CD8-positive, alpha-beta memory T cell (primary cell): Measurements from ENCODE around the gene TMEM238. TPM values are rescaled to one million over a fixed set of nuclear protein-coding genes. Genes with fewer than 3 reads are reported as not detected.
"Not testable (repeated sequence)": the region's sequence is repeated elsewhere in the genome, so short reads cannot be mapped to it uniquely, and the experiment has no call there.

Experiments used
- CTCF ChIA-PET: fragments of 350-600 bp; sonication (Branson Sonifier 250); formaldehyde crosslinking; loops from one replicate; lab custom pipeline; 2021; ENCODE audit warnings: antibody characterized with exemption; lab: Charles Lee
- POLR2A ChIA-PET: fragments of 350-600 bp; sonication (Branson Sonifier 250); formaldehyde crosslinking; loops from one replicate; lab custom pipeline; 2021; ENCODE audit warnings: antibody characterized with exemption; lab: Charles Lee
- DNase-seq, 5 donors: peaks; one replicate each; pipeline versions ENCODE4 v3.0.0 to v3.0.0-alpha.2; 2020 to 2022; ENCODE audit warnings: mixed read lengths in 1 of 5
- H3K27ac ChIP-seq: one replicate; pipeline ENCODE4 v1.7.0; 2013; ENCODE audit warnings: low read depth, mild to moderate bottlenecking, low read length, moderate library complexity
- H3K27me3 ChIP-seq: 2 replicates; pipeline ENCODE4 v1.7.0; 2013; ENCODE audit warnings: low read length, mild to moderate bottlenecking; ENCODE audit not compliant: insufficient read depth, poor library complexity, severe bottlenecking
- H3K36me3 ChIP-seq: 2 replicates; pipeline ENCODE4 v1.7.0; 2013; ENCODE audit warnings: mild to moderate bottlenecking, low read length, moderate library complexity; ENCODE audit not compliant: insufficient read depth
- H3K4me1 ChIP-seq: 2 replicates; pipeline ENCODE4 v1.7.0; 2013; ENCODE audit warnings: mild to moderate bottlenecking, low read length, moderate library complexity; ENCODE audit not compliant: insufficient read depth
- H3K4me3 ChIP-seq: 2 replicates; pipeline ENCODE4 v1.7.0; 2013; ENCODE audit warnings: mild to moderate bottlenecking, low read length
- H3K9me3 ChIP-seq: 2 replicates; pipeline ENCODE4 v1.7.0; 2013; ENCODE audit warnings: mild to moderate bottlenecking, low read length
- H3K27ac Mint-ChIP-seq, 8 donors: one replicate each; pipeline ENCODE4 v1.8.0; 2020 to 2021; ENCODE audit warnings: mixed read lengths in 8 of 8, mild to moderate bottlenecking in 6 of 8, inconsistent platforms in 3 of 8, moderate library complexity in 3 of 8
- H3K27me3 Mint-ChIP-seq, 2 donors: one replicate each; pipeline ENCODE4 v1.8.0; 2020 to 2021; ENCODE audit warnings: mixed read lengths in 2 of 2, mild to moderate bottlenecking in 1 of 2, moderate library complexity in 1 of 2
- H3K36me3 Mint-ChIP-seq, 3 donors: one replicate each; pipeline ENCODE4 v1.8.0; 2020 to 2021; ENCODE audit warnings: mixed read lengths in 3 of 3, inconsistent platforms in 1 of 3, mild to moderate bottlenecking in 1 of 3
- H3K4me1 Mint-ChIP-seq, 3 donors: one replicate each; pipeline ENCODE4 v1.8.0; 2020 to 2021; ENCODE audit warnings: mixed read lengths in 3 of 3, inconsistent platforms in 1 of 3, mild to moderate bottlenecking in 1 of 3
- H3K4me3 Mint-ChIP-seq, 7 donors: one replicate each; pipeline ENCODE4 v1.8.0; 2020 to 2021; ENCODE audit warnings: mixed read lengths in 7 of 7, mild to moderate bottlenecking in 6 of 7, moderate library complexity in 4 of 7, inconsistent platforms in 2 of 7
- H3K9me3 Mint-ChIP-seq, 5 donors: one replicate each; pipeline ENCODE4 v1.8.0; 2020 to 2022; ENCODE audit warnings: mixed read lengths in 5 of 5, mild to moderate bottlenecking in 3 of 5, moderate library complexity in 2 of 5, inconsistent platforms in 1 of 5
- polyA plus RNA-seq: library from polyadenylated mRNA; unstranded; fragments of 300-500 nt; fragmentation: Illumina TruSeq; gene quantifications from one replicate; pipeline ENCODE4 v1.2.3, GENCODE V29; 2021
- total RNA-seq, 2 experiments: library from RNA; stranded (reverse); gene quantifications; one replicate each; pipeline ENCODE4 v1.2.3, GENCODE V29; 2021

The TMEM238 gene
- total and polyA plus RNA-seq, 3 experiments from 2014 or later: 1.9 to 14.1 (median 13.3) TPM

DNA sequence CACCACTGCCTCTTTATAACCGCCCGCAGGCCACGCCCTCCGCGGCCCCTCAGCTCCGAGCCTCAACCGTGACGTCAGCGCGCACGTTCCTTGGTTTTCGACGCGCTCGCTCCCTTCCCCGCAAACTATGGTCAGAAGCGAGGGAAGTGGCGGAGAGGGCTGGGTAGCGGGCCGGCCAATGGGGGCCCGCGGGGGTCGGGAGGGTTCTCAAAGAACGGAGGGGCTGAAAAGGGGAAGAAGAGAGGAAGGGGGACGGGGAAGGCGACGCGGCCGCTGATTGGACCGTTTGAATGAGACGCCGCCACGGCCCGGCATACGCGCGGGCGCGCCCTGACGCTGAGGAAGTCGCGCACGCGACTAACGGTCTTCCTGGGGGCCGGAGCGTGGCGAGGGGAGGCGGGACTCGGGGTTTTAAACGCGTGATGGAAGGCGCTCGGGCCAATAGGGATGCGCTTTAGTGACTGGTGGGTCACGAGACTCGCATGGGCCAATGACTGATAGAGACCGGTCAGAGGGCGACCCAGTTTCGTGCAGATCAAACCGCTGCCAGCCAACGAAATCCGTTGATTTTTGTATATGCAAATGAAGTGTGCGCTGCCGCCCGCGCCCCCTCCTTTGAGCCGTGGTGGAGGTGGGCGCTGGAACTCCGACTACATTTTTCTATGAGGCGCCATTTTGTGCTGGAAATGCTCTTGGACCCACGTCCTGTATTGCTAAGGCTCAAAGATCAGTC is 23.9 kb upstream of the TMEM238 start:
- Histone ChIP-seq H3K4me3 (peak overlapping the region; percentile 79), H3K4me1 (peaks cover 22% of the 10 kb centered on the region), H3K27me3 (no peaks in the 10 kb centered on the region), H3K9me3 (no peaks in the 10 kb centered on the region), H3K36me3 (peaks cover 16% of the 10 kb centered on the region), H3K27ac (peak overlapping the region; percentile 99)
- ChIA-PET POLR2A (interaction anchor here (0.6 to 2.8 kb wide), 19 partner anchors 8 to 345 kb away, joined by 3 to 20 read pairs (median 7); partner anchors contain the start of genes FIZ1, HSPBP1, ISOC2 and KMT5C), CTCF (no interaction called here)
- Mint-ChIP-seq H3K27me3 (peaks cover 0 to 2% of the 10 kb centered on the region in 2 donors), H3K4me1 (peaks cover 29 to 41% (median 38%) of the 10 kb centered on the region in 3 donors), H3K9me3 (peaks cover 0 to 4% (median 0%) of the 10 kb centered on the region in 5 donors), H3K36me3 (peaks cover 8 to 38% (median 22%) of the 10 kb centered on the region in 3 donors), H3K27ac (peak overlapping the region; percentile 98 to 100 (median 99)), H3K4me3 (peak overlapping the region; percentile 89 to 96 (median 94))
- peak; percentile 96 to 98 (median 98) for DNase-seq

DNA sequence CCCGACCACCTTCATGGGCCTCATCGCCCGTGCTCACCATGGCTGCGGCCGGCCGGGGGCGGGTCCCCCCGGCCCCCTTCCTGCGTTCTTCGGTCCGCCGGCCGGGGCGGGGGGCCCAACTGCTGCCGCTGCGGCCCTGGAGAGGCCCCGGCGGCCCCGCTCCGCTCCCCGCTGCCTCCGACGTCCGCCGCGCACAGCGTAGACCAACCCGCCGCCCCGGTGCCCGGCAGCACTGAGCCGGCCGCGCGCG is 23.4 kb upstream of the TMEM238 start, which contains the start of gene UBE2S:
TSS of gene UBE2S (minus strand) at position 239 of the 250 bp plus-strand sequence. CDS start at position 40, 199 bp downstream.
- CTCF ChIA-PET, H3K27me3 Mint-ChIP-seq, DNase-seq, H3K9me3 ChIP-seq, H3K9me3 Mint-ChIP-seq, H3K27me3 ChIP-seq: not testable (repeated sequence)
- peak within 1 kb of the TSS; percentile 79 for H3K4me3 ChIP-seq
- H3K27ac ChIP-seq: peak within 1 kb of the TSS; percentile 99
- Mint-ChIP-seq H3K36me3 (peaks cover 8 to 43% (median 22%) of the 10 kb centered on the region in 3 donors), H3K4me3 (peak within 1 kb of the TSS; percentile 89 to 96 (median 94)), H3K27ac (peak within 1 kb of the TSS; percentile 98 to 100 (median 99)), H3K4me1 (peaks cover 29 to 41% (median 38%) of the 10 kb centered on the region in 3 donors)
- peaks cover 21% of the 10 kb centered on the region for H3K36me3 ChIP-seq
- peaks cover 22% of the 10 kb centered on the region for H3K4me1 ChIP-seq
- POLR2A ChIA-PET: interaction anchor here (0.6 to 2.8 kb wide), 18 partner anchors 8 to 345 kb away, joined by 3 to 20 read pairs (median 7); partner anchors contain the start of genes FIZ1, HSPBP1, ISOC2 and KMT5C

DNA sequence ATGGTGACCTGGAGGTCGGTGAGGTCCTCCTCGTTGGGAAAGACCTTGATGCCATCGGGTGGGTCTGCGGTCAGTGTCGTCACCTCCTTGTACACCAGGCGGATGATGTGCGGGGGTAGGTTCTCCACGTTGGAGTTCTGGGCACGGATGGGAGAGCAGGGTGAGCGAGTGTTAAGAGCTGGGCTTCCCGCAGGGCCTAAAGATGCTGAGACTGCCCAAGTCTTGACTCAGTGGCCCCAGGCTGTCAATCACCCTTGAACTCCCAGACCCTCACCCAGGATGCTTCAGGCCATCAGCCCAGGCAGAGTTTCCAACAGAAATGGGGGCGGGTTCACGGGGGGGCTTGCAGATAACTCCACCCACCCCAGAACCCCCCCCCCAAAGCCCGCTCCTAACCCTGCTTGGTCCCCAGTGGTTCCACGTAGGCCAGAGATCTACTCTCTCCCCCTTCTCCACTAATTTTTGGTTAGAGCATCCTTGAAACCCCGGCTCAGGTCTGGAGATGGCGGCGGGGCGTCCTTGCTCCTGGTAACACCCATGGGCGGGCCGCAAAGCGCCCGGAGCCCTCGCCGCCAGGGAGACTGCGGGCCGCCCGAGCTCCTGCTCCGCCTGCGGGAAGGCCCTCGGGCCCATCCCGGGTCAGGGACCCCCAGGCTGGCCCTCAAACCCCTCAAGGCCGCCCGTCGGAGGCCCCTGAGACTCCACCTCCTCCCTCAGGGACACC is 22.9 kb upstream of the TMEM238 start:
- Mint-ChIP-seq H3K36me3 (peaks cover 10 to 48% (median 22%) of the 10 kb centered on the region in 3 donors), H3K27me3 (peaks cover 0 to 2% of the 10 kb centered on the region in 2 donors), H3K9me3 (peaks cover 0 to 4% (median 0%) of the 10 kb centered on the region in 5 donors), H3K4me1 (peaks cover 29 to 41% (median 38%) of the 10 kb centered on the region in 3 donors), H3K27ac (peak overlapping the region; percentile 84 to 99 (median 90)), H3K4me3 (peak overlapping the region; percentile 82 to 96 (median 85))
- peak in 2 of 5 donors; percentile 24 to 30 for DNase-seq
- POLR2A ChIA-PET: interaction anchor here (0.7 to 2.8 kb wide), 16 partner anchors 7 to 226 kb away, joined by 3 to 20 read pairs (median 7); partner anchors contain the start of genes FIZ1, HSPBP1, ISOC2 and KMT5C
- peaks cover 25% of the 10 kb centered on the region for H3K36me3 ChIP-seq
- peak overlapping the region; percentile 99 for H3K27ac ChIP-seq
- CTCF ChIA-PET: interaction anchor here (1.0 kb wide), 1 partner anchor 17 kb away, joined by 3 read pairs; no protein-coding TSS in a partner anchor
- H3K4me3 ChIP-seq: peak overlapping the region; percentile 79
- no peaks in the 10 kb centered on the region for H3K9me3 ChIP-seq
- H3K27me3 ChIP-seq: no peaks in the 10 kb centered on the region
- peaks cover 22% of the 10 kb centered on the region for H3K4me1 ChIP-seq

DNA sequence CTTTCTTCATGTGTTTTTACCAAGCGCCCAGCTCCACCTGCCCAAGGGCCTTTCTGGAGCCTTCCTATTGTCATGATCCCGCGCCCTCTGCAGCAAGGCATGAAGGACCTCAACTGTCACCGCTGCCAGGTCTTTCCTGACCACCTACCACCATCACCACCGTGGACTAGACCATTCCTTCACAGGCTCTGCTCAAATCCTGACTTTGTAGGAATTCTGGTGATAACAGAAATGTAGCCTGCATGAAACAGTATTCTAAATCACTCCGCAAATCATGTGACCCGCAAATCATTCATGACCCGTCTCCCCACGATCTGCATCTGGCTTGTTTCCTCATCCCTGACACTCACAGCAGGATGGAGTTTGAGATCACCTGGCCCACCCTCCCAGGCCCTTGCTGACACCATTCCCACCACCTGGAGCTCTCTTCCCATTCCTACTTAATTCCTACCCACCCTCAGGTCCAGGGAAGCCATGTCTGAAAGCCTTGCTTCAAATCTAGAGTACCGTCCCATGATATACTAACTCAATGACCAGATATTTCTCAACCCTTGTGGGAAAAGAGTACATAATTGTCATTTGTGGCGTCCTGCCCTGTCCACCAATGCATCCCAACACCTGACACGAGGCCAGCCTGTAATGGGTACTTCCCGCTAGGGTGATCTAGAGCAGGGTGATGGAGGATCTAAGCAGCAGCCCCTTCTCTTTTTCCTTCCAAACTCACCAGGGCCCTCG is 22.2 kb upstream of the TMEM238 start:
- Mint-ChIP-seq H3K4me1 (peaks cover 29 to 41% (median 38%) of the 10 kb centered on the region in 3 donors), H3K27ac (peak overlapping the region; percentile 84 to 99 (median 90)), H3K27me3 (peaks cover 0 to 2% of the 10 kb centered on the region in 2 donors), H3K9me3 (peaks cover 0 to 4% (median 0%) of the 10 kb centered on the region in 5 donors), H3K36me3 (peaks cover 12 to 52% (median 22%) of the 10 kb centered on the region in 3 donors), H3K4me3 (peak overlapping the region; percentile 82 to 96 (median 85))
- ChIA-PET CTCF (interaction anchor here (1.0 kb wide), 1 partner anchor 17 kb away, joined by 3 read pairs; no protein-coding TSS in a partner anchor), POLR2A (interaction anchor here (1.0 to 2.8 kb wide), 5 partner anchors 17 to 55 kb away, joined by 3 to 14 read pairs (median 7); partner anchors contain the start of genes ISOC2, RPL28 and TMEM238)
- Histone ChIP-seq H3K4me3 (peak overlapping the region; percentile 79), H3K36me3 (peaks cover 30% of the 10 kb centered on the region), H3K4me1 (peaks cover 22% of the 10 kb centered on the region), H3K27ac (peak overlapping the region; percentile 99), H3K9me3 (no peaks in the 10 kb centered on the region), H3K27me3 (no peaks in the 10 kb centered on the region)
- DNase-seq: no peak

DNA sequence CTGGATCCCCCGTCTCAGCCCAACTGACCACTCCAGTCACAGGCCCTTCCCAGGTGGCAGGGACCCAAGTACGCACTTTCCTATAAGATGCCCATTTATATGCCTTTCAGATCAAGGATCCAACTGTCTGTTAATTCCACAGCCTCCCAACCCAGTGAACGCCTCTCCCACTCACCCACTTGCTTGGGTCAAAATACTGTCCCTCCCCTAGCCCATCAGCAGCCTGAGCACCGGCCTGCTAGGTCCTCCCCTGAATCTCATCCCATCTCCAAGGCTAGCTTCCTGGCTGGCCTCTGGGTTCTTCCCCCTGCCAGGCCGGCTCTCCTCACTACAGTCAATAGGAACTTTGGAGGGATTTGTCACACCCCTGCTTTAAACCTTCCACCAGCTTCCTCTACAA is 21.5 kb upstream of the TMEM238 start:
- no peaks in the 10 kb centered on the region for H3K9me3 ChIP-seq
- POLR2A ChIA-PET: interaction anchor here (1.0 to 2.8 kb wide), 4 partner anchors 16 to 56 kb away, joined by 3 to 12 read pairs (median 6); partner anchors contain the start of genes ISOC2, RPL28 and TMEM238
- no peaks in the 10 kb centered on the region for H3K27me3 ChIP-seq
- Mint-ChIP-seq H3K36me3 (peaks cover 12 to 58% (median 22%) of the 10 kb centered on the region in 3 donors), H3K27me3 (peaks cover 0 to 2% of the 10 kb centered on the region in 2 donors), H3K27ac (peak overlapping the region in 6 of 8 donors; percentile 45 to 99 (median 88)), H3K4me1 (peaks cover 29 to 41% (median 38%) of the 10 kb centered on the region in 3 donors), H3K4me3 (peak overlapping the region; percentile 82 to 96 (median 85)), H3K9me3 (peaks cover 0 to 4% (median 0%) of the 10 kb centered on the region in 5 donors)
- CTCF ChIA-PET: interaction anchor here (1.0 kb wide), 1 partner anchor 16 kb away, joined by 3 read pairs; no protein-coding TSS in a partner anchor
- no peak overlapping the region for H3K4me3 ChIP-seq
- peaks cover 22% of the 10 kb centered on the region for H3K4me1 ChIP-seq
- H3K36me3 ChIP-seq: peaks cover 30% of the 10 kb centered on the region
- DNase-seq: no peak
- peak overlapping the region; percentile 99 for H3K27ac ChIP-seq

GRCh38 chr19:55402509-55402908 is 18.4 kb upstream of the TMEM238 start:
- Mint-ChIP-seq H3K4me3 (no peak overlapping the region), H3K4me1 (peaks cover 22 to 32% (median 32%) of the 10 kb centered on the region in 3 donors), H3K9me3 (no peaks in the 10 kb centered on the region), H3K27me3 (peaks cover 0 to 2% of the 10 kb centered on the region in 2 donors), H3K27ac (no peak overlapping the region), H3K36me3 (peaks cover 10 to 59% (median 15%) of the 10 kb centered on the region in 3 donors)
- Histone ChIP-seq H3K9me3 (no peaks in the 10 kb centered on the region), H3K36me3 (peaks cover 35% of the 10 kb centered on the region), H3K4me3 (no peak overlapping the region), H3K4me1 (peaks cover 16% of the 10 kb centered on the region), H3K27me3 (no peaks in the 10 kb centered on the region), H3K27ac (no peak overlapping the region)
- CTCF ChIA-PET: no interaction called here
- POLR2A ChIA-PET: no interaction called here
- DNase-seq: no peak

DNA sequence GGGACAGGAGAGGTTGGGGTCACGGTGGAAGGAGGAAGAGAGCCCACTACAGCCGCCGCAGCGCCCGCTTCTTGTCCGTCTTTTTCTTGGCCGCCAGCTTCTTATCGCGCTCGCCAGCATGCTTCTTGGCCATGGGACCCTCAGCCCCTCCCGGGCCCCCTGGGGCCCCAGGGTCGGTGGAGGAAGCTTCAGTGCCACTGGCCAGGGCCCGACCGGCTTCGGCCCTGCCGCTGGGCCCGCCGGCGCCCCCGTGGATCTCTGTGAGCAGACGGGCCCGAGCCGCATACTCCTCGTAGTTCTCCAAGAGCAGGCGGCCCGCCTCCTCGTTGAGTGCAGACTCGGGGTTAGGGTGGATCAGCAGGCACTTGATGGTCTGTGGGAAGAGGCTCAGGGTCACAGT is 17.3 kb upstream of the TMEM238 start:
- not testable (repeated sequence) for H3K27me3 Mint-ChIP-seq
- H3K36me3 Mint-ChIP-seq: peaks cover 9 to 56% (median 13%) of the 10 kb centered on the region in 3 donors

More for the DNA sequence above, 17.3 kb upstream of the TMEM238 start:
- H3K4me3 Mint-ChIP-seq, H3K9me3 Mint-ChIP-seq, DNase-seq, H3K27ac ChIP-seq, POLR2A ChIA-PET, H3K4me3 ChIP-seq, H3K9me3 ChIP-seq, H3K27me3 ChIP-seq: not testable (repeated sequence)
- Mint-ChIP-seq H3K4me1 (peaks cover 18 to 26% (median 25%) of the 10 kb centered on the region in 3 donors), H3K27ac (peak overlapping the region in 2 of 8 donors; percentile 12 to 38)
- CTCF ChIA-PET: interaction anchor here (1.3 to 2.4 kb wide), 4 partner anchors 12 to 261 kb away, joined by 4 to 6 read pairs (median 4); no protein-coding TSS in a partner anchor
- Histone ChIP-seq H3K36me3 (peaks cover 35% of the 10 kb centered on the region), H3K4me1 (peaks cover 10% of the 10 kb centered on the region)
